Hematopoietic multipotent progenitor cell treated with erythropoietin and hydrocortisone succinate and interleukin-3 and kit ligand, for 8 days (in vitro differentiated cells): ENCODE results near the gene ALDH1A1.

Experiments used
- DNase-seq: peaks from one replicate; pipeline ENCODE4 v3.0.0-alpha.2; 2015

ALDH1A1 gene

GRCh38 chr9:72979405-72980100, 26.7 kb upstream of the ALDH1A1 start:
- no peak for DNase-seq

DNA sequence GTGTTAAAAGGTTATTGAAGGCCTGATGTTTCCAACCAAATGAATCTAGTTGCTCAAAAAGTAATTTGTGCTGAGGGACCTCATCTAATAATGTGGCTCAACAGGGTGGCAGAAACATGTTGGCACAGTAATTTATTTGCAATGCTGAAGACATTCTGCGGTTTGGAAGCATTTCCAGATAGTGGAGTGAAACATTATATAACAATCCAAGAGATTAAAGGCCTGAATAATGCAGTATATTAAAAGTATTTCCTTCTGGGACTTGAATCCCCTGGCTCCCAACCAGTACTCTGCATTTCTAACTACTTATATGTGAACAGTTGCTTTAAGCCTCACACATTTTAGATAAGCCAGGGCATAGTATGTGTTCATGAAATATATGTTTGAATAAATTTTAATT, 25.9 kb upstream of the ALDH1A1 start:
- no peak for DNase-seq

- no peak for DNase-seq
Observed at GRCh38 chr9:72977670-72978069, 24.8 kb upstream of the ALDH1A1 start.

GRCh38 chr9:72974501-72974900, 21.6 kb upstream of the ALDH1A1 start:
- DNase-seq, result no peak

DNA sequence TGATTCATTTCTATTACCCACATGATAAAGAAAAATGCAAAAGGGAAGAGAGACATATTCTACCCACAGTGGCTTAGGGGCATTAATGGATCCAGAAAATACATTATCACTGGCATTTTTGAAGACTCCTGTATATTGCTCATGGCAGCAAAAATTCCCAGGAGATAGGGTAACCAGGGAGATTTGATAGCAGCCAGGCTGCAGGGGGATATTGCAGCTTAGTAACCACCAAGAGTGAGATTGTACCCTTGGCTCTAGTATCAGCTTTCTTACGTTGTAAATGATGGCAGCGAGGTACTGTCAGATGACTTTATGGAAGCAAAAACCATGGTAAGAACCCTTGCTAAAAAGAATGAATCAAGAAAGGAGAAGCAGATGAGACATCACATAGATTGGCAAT, 19.8 kb upstream of the ALDH1A1 start:
- no peak for DNase-seq

DNA sequence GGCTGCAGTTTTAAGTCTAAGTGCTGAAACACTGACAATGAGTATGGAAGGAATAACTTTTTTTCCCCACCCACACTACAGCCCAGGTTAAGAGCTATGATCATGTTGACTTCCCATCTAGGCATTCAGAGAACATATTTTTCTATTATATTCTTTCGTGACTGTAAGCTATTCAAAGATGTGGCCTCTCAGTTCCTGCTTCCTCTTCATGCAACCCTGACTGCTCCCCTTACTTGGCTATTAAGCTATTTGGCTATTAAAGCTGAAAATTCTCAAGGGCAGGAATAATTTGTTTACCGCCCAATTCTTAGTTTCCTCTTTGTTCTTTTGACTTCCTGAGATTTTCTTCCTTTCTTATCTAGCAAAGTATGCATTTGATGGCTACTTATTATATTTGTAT, 18.6 kb upstream of the ALDH1A1 start:
- DNase-seq, result no peak

DNA sequence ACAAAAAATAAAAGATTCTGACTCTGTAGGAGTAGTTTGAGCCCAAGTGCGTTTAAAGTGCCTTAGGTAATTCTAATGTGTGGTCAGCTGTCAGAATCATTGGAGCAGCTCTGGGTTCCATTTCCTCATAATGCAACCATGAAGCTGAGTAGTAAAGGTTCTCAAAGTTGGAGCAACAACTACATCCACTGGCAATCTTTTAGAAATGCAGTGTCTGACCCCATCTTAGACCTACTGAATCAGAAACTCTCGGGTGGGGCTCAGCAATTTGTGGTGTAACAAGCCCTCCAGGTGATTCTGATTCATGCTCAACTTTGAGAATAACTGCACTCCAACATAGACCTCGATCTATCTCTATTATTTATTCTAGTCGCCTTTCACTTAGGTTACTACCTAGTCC, 7.6 kb upstream of the ALDH1A1 start:
- DNase-seq, result peak; percentile 25

GRCh38 chr9:72958485-72959281, 5.8 kb upstream of the ALDH1A1 start:
- DNase-seq, result no peak

GRCh38 chr9:72955571-72955970, 2.7 kb upstream of the ALDH1A1 start:
- DNase-seq, result no peak

DNA sequence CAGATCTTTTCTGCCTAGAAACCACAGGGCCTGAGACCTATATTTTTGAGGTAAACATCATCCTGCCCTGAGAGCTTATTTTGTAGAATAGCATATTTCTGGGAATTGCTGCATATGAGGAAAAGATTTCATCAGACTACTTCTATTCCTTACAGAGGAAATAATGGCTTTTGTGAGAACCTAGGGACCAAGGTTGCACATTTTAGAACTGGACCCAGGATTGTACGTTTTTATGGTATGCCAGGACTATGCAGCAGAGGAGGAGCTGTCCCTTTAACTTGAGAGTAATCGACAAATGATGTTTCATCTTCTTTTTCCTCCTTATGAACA, 2.2 kb upstream of the ALDH1A1 start:
- DNase-seq, result no peak

- no peak for DNase-seq
Observed at GRCh38 chr9:72954431-72955125, 1.7 kb upstream of the ALDH1A1 start.

DNA sequence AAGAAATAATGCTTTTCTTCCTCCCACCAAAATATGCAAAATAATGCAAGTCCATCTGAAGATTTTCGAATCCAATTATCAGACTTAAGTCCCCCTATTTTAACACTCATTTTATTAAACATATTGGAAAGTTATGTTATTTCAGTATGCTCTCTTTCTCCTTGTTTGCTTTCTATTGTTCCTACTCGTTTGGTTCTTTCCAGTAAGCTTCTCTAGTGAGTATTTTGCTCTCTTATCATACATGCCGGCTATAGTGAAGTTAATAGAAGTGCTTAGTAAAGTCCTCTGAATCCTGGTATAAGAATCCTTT, 517 bp downstream of the ALDH1A1 start:
- DNase-seq, result no peak

GRCh38 chr9:72951520-72952380, 1.1 kb downstream of the ALDH1A1 start:
- peak; percentile 42 for DNase-seq

DNA sequence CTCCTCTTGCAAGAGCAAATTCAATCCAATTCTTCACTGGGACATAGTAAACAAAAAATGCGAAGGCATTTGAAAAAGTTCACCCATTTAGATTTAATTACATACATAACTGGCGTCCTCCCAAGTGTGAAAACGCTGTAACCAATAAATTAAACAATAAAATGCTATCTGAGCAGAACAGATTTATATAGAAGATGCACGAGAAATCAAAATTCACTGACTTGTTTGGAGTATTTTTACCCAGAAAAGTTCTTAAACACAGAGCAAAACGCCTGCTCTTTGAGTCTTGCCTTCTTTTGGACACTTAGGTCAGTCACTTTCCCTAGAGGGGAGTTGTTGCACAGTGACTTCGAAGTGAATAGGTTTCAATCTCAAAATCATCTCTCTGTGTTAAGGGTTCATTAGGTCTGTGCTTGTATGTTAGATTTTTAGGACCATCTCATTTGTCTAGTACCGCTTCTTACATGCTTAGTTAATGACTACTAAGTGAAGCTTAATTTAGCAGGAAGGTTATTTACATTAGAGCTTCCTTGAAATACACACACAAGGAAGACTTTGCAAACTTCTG, 1.9 kb downstream of the ALDH1A1 start:
- DNase-seq, result peak; percentile 30

DNA sequence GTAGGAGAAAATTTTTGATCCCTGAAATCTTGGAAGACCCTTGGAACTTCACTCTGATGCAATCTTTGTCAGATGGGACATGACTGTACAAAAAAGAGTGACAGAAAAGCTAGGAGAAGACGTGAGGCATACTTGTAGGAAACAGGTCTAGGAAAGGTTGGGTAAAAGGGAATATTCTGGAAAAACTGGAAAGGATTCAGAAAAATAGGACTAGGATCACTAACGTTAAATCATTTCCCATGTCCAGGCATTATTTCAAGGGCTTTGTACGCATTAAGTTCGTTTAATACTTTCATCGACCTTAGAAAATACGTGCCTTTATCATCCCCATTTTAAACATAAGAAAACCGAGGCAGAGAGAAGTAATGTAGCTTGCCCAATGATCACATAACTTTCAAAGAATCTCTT, 2.9 kb downstream of the ALDH1A1 start:
- no peak for DNase-seq

DNA sequence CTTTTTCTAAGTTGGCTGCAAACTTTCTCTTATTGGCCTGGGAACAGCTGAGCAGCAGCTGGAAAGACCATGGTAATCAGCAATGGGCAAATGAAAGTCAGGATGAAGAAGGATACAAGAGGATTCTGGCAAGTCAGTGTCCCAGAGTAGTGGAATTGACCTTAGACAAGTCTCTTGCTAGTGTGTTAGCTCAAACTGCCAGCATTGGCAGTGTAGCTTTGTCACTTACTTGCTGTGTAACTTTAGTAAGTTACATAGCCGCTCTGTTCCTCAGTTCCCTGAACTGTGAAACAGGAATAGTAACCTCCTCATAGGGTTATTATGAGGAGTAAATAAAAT, 3.6 kb downstream of the ALDH1A1 start:
- peak; percentile 27 for DNase-seq

- no peak for DNase-seq
Observed at GRCh38 chr9:72948575-72949243, 4.1 kb downstream of the ALDH1A1 start.

- no peak for DNase-seq
Observed at GRCh38 chr9:72947984-72948465, 4.8 kb downstream of the ALDH1A1 start.

DNA sequence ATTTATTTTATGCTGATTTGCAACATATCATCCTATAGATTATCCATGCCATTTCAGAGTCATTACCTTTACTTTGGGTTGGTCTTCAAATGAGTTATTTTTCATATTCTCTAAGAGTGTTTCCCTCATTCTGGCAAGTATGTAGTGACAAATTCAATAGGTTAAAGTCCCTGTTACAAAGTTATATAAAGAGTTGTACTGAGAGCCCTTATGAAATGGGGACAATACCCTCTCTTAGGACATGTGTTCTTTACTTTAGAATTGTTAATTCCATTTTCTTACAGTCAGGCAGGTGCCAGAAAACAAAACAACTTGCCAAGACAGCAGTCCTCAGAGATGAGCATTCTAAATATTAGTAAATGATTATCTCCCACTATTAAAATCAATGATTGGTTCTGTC, 6.0 kb downstream of the ALDH1A1 start:
- DNase-seq, result no peak

- no peak for DNase-seq
Observed at GRCh38 chr9:72946318-72946717, 6.5 kb downstream of the ALDH1A1 start.

DNA sequence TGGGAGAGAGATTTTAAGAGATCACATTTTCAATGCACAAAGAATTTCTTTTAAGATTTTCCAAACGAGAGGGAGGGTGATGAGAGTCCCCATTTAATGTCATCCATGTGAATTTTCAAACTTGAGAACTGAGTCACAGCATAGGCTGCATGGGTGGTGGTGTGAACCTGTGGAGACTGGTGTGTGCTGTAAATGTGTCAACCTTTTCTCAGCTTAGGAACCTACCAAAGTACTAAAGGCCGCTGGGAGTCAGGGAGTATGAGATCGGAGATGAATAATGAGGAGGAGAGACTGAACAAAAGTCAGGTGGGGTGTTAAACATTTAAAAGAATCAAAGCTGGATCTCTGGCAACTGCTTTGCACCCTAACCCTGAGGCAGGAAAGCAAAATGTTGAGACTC, 7.5 kb downstream of the ALDH1A1 start:
- DNase-seq, result no peak

DNA sequence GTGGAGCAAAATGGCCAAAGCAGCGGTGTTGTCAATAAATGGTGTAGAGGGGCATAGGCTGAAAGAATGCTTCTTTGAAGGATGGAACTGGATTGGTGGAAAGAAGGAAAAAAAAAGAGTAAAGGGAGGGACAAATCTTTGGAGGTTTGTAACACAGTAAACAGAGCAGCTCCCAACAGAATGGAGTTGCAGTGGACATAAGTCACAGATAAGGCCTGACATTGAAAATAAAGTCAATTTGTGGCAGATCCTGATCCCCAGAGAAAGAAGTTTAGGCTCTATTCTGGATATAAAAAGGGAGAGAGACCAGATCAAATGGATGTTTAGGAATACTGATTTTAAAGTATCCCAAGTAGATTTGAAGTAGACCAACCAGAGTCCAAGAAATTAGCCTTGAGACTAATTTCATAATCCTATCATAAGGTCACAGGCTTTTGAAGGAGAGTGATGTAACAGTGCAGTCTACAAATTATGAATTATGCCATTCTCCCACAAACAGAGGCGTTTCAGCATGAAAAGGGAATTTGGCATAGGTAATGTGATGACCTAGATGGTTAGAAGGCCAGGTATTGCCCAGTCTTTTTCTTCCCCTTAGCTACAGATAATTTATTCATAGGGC, 8.9 kb downstream of the ALDH1A1 start:
- no peak for DNase-seq
